IMR-90 (cell line): ENCODE results near the gene TRA2A.

Source experiments
- BHLHE40 ChIP-seq: fragments of 150-350 bp; IDR thresholded peaks from 2 replicates; pipeline ENCODE4 v1.6.1; 2016; ENCODE audit warnings: mild to moderate bottlenecking, low read depth, low read length
- CTCF ChIP-seq: conservative IDR thresholded peaks from 2 replicates; pipeline ENCODE4 v1.5.1; 2012; ENCODE audit warnings: mild to moderate bottlenecking, low read depth, low read length, improper control_type of control experiment
- MAZ ChIP-seq: IDR thresholded peaks from 2 replicates; pipeline ENCODE4 v1.6.1; 2012; ENCODE audit warnings: low read depth, mild to moderate bottlenecking, low read length, improper control_type of control experiment, moderate library complexity, borderline replicate concordance
- POLR2A ChIP-seq: IDR thresholded peaks from 2 replicates; pipeline ENCODE4 v1.6.1; 2012; ENCODE audit warnings: mild to moderate bottlenecking, low read depth, low read length
- RCOR1 ChIP-seq: IDR thresholded peaks from 2 replicates; pipeline ENCODE4 v1.6.1; 2012; ENCODE audit warnings: mild to moderate bottlenecking, low read length, improper control_type of control experiment; ENCODE audit not compliant: insufficient replicate concordance

- TF ChIP-seq POLR2A = no peak
- TF ChIP-seq BHLHE40 = no peak
- no peak for TF ChIP-seq CTCF
- TF ChIP-seq MAZ = no peak
- no peak for TF ChIP-seq RCOR1
Observed at GRCh38 chr7:23532490-23533237, 883 bp upstream of the TRA2A start.
